Activated CD8-positive, alpha-beta memory T cell treated with anti-CD3 and anti-CD28 coated beads, Interleukin-2, amount 50 U/mL, for 1 hour (primary cell): Measurements from ENCODE around the gene GAP43.

Experiments
- DNase-seq: peaks from one replicate; pipeline ENCODE4 v3.0.0-alpha.2; 2020; ENCODE audit errors: extremely low read depth

The GAP43 gene

GRCh38 chr3:115766587-115767482 lies 143.5 kb downstream of the GAP43 start:
- DNase-seq: no peak

GRCh38 chr3:115768661-115769060 lies 145.4 kb downstream of the GAP43 start:
- no peak for DNase-seq
